ENCODE measurements around the gene DTWD2. TPM values are rescaled to one million over a fixed set of nuclear protein-coding genes. Genes with fewer than 3 reads are reported as not detected.

The DTWD2 gene
- 10 to 100 TPM; 11.9 to 12.4 TPM for total RNA-seq
- long read RNA-seq, transcript DTWD2-203 (6 exons, 2,307 nt), result major isoform, 17 of 20 reads
- long read RNA-seq, partial matches to known transcripts, result 0 of 20 reads
- long read RNA-seq, other reads (novel, unspliced or antisense), result 3 of 20 reads

DNA sequence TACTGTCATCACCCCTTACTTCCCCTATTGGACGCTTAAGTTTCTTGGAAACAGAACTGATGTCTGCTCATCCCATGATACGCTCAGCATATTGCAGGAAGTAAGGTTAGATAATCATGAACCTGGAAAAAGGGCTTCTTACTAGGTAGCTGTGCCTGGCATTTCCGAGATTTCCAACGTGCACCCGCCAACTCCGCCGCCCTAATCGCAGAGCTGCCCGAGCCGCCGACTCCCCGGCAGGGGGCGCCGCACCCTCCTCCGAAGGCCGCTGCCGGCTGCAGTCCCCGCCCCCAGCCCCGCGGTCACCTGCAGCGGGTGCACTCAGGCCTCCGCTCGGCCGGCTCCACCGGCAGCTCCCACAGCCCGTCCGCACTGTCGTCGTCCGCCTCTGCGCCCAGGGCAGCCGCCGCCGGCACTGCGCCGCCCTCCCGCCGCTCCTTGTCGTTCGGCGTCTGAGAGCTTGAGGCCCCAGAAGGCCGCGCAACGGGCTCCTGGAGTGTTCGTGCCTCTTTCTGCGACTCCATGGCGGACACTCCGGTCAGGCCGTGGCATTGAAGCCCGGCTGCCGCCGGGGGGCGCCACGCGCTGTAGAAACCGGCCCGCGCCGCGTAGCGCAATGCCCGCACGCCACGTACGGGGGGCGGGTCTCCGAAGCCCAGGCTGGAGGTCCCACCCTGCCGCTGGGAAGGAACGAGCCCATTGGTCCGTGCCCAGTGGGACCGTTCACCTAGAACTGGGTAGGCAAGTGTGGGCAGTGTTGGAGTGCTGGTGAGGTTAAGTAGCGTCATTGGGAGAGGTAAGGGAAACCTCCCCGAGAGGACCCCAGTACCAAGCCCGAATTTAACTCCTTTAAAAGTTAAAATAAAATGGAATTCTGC, at the start of gene DTWD2:
Gene DTWD2 (minus strand): TSS at position 560 of the 878 bp plus-strand sequence. CDS start 36 bp downstream, at position 524.
- intact Hi-C loops (cut with DNase I, micrococcal nuclease), result loop anchor here in 1 of 2 donors (5.0 kb wide), 1 partner anchor 424 kb away; no protein-coding TSS in a partner anchor
- DNase-seq, result peak; percentile 95
- peak; percentile 94 for ATAC-seq

DNA sequence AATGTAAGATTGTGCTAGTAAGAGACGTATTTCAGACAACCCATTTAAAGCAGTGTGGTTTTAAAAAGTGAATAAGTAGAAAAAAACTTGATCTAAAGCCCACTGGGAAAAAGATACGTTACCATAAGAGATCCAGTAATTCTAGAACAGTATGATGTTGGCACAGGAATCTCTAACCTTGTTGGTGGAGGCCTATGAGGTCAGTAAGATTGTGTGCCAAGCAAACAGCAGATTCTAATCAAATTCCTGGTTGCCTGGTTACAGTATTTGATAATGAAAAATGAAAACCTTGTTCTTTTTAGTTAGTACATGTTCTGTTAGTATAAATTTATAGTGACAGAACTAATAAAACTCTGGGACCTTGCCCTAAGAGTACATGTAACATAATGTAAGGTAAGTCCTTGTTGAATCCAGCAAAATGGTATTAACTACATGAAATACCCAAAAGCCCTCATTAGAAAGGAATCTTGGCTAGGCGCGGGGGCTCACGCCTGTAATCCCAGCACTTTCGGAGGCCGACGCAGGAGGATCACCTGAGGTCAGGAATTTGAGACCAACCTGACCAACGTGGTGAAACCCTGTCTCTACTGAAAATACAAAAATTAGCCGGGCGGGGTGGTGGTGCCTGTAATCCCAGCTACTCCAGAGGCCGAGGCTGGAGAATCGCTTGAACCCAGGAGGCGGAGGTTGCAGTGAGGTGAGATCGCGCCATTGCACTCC, 49.3 kb upstream of the DTWD2 start:
- no peak for DNase-seq
- ATAC-seq, result peak; percentile 57
- intact Hi-C loops (cut with DNase I, micrococcal nuclease), result no loop called here

- no peak for DNase-seq
- ATAC-seq, result peak; percentile 46
- intact Hi-C loops (cut with DNase I, micrococcal nuclease), result no loop called here
These were observed 47.9 kb upstream of the DTWD2 start for GRCh38 chr5:119036101-119036762.

GRCh38 chr5:119033135-119033534, 44.8 kb upstream of the DTWD2 start:
- ATAC-seq, result no peak

GRCh38 chr5:119032656-119033055, 44.3 kb upstream of the DTWD2 start:
- no peak for DNase-seq
- intact Hi-C loops (cut with DNase I, micrococcal nuclease), result no loop called here
- no peak for ATAC-seq

More at GRCh38 chr5:119033135-119033534, 44.8 kb upstream of the DTWD2 start:
- intact Hi-C loops (cut with DNase I, micrococcal nuclease), result no loop called here
- DNase-seq, result no peak

DNA sequence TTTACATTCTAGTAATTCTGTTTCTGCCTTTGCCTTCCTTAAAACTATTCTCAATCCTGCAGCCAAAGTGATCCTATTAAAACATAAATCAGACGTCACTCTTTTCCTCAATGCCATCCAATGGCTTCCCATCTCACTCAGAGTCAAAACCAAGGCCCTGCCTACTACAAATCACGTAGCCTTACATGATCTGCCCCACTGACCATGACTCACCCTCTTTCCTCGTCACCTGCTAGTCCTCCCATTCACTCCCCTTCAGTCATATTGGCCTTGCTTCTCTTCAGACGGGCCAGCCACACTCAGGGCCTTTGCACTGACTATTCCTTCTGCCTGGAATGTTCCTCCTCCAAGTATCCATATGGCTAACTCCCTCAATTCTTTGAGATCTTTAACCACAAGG, 43.6 kb upstream of the DTWD2 start:
- no peak for DNase-seq
- no peak for ATAC-seq
- intact Hi-C loops (cut with DNase I, micrococcal nuclease), result no loop called here

- no peak for DNase-seq
- ATAC-seq, result no peak
- intact Hi-C loops (cut with DNase I, micrococcal nuclease), result no loop called here
These were observed 42.9 kb upstream of the DTWD2 start for GRCh38 chr5:119031011-119031886.

DNA sequence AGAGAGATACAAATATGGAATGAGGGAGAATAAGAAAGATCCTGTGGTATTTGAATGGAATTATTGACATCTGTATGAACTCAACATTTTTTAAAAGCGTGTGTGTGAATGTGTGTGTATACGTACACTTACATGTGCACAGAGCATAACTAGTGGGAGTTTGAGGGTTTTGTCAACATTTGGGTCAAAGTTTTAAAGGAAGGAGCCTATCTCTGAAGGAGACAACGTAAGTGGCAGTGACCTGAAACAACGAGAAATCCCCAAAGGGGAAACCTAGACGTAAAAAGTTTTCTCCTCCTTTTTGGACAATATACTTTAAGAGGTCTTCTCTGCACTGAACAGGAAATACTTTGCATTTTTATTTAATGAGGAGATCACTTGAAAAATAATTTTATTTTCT, 40.2 kb upstream of the DTWD2 start:
- no peak for DNase-seq
- no peak for ATAC-seq
- intact Hi-C loops (cut with DNase I, micrococcal nuclease), result no loop called here

DNA sequence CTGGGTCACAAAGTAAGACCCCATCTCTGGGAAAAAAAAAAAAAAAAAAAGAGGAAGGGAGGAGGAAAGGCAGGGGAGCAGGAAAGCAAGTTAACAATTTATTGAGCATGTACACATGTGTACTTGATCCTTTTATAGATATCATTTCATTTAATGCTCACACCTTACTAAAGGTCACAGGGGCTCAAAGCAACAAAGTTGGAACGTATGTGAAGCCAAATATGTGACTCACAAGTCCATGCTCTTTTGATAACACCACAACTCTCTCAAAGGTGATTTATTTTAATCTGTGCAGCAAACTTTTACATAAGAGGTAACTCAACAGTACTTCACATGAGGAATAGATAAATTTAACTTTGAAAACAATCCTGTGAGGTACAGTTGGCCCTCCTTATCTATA, 34.4 kb upstream of the DTWD2 start:
- peak; percentile 81 for ATAC-seq
- intact Hi-C loops (cut with DNase I, micrococcal nuclease), result no loop called here
- DNase-seq, result no peak

DNA sequence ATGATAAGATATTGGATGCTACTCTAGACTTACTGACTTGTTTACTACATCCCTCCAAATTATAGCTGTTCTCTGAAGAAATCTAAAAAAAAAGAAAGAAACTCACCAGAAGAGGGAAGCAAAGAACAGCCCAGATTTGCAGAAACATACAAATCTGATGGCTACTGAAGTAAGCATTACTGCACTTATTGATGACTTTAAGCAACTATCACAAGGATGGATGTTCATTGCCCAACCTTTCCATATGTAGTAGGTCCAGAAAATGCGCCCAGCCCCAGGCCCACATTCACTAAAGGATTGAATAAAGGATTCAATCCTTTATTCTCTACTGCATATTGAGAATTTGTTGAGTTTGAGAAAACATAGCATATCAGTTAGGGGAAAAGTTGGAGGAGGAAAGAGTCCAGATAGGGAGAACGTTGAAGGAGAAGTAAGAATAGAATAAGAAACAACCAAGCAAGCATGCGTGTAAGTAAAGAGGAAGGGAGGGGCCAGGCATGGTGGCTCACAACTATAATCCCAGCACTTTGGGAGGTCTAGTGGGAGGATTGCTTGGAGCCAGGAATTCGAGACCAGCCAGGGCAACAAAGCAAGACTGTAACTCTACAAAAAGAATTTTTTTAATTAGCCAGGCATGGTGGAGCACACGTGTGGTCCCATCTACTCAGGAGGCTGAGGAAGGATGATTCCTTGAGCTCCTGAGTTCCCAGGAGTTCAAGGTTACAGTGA, 33.8 kb upstream of the DTWD2 start:
- peak; percentile 69 for ATAC-seq
- intact Hi-C loops (cut with DNase I, micrococcal nuclease), result no loop called here
- no peak for DNase-seq

GRCh38 chr5:119021149-119021732, 32.9 kb upstream of the DTWD2 start:
- ATAC-seq (no peak), DNase-seq (no peak)
- intact Hi-C loops (cut with DNase I, micrococcal nuclease), result no loop called here

DNA sequence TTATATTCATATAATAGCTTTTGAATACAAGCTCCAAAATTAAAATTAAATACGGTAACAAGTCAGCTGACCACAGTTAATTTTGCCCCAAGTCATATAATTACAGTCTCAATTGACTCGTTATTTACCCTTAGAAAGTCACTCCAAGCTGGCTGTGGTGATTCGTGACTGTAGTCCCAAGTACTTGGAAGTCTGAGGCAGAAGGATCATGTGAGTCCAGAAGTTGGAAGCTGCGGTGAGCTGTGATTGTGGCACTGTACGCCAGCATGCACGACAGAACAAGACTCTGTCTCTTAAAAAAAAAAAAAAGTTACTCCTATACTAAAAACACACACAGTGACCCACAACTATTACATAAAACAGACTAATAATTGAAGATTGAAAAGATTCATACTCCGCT, 31.6 kb upstream of the DTWD2 start:
- no peak for ATAC-seq
- intact Hi-C loops (cut with DNase I, micrococcal nuclease), result no loop called here

GRCh38 chr5:119019501-119019900, 31.2 kb upstream of the DTWD2 start:
- no peak for DNase-seq
- intact Hi-C loops (cut with DNase I, micrococcal nuclease), result no loop called here
- no peak for ATAC-seq

More for the DNA sequence above, 31.6 kb upstream of the DTWD2 start:
- DNase-seq, result no peak

DNA sequence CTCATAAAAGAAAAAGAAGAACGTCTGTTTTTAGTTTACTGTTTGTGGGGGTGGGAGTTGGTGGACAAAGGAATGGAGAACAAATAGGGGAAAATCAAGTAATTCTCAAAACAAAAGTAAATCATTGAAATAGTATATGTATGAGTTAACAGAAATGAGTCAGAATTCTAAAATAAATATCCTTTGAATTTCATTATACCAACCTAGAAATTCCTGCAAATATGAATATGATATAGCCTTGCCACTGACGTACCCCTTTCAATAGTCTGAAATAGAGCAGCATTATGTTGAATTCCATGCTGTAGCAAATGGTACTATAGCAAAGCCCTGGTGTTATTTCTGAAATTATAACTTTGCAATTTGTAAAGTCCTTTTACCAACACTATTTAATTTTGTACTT, 29.6 kb upstream of the DTWD2 start:
- ATAC-seq (no peak), DNase-seq (no peak)
- intact Hi-C loops (cut with DNase I, micrococcal nuclease), result no loop called here

DNA sequence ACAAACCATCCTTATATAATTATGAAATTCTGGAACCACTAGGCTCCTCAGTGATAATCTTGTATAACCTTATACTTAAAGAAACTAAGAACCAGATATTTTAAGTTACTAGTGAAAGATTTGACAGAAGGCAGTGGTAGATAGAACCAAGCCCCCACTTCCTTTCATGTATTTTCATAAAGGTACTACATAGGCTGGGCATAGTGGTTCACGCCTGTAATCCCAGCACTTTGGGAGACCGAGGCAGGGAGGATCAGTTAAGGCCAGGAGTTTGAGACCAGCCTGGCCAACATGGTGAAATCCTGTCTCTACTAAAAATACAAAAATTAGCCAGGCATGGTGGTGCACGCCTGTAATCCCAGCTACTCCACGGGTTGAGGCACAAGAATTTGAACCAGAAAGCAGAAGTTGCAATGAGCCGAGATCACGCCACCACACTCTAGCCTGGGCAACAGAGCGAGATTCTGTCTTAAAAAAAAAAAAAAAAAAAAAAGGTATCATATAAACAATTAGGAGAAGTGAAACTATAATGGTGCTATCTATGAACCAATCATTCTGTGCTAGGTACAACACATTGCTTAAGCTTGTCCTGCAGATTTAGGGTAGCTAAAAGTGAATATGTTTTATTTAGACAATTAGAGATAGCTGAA, 27.9 kb upstream of the DTWD2 start:
- no peak for DNase-seq
- intact Hi-C loops (cut with DNase I, micrococcal nuclease), result no loop called here
- ATAC-seq, result no peak

DNA sequence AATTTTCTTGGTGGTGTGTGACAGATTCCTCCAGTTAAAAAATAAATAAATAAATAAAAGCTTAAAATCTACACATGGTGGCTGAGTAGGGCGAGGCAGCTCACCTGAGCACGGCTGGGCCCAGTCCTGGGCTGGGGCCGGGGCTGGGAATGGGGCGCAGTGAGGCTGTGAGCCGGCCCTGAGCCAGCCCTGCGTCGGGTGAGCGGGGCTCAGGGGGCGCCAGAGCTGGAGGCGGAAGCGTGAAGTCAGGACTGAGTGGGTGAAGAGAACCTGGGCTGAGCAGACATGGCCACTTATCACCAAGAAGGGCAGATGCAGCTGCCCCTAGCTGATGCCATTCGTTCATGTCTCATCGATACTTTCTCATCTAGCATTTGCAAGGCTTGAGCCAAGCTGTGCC, 22.8 kb upstream of the DTWD2 start:
- intact Hi-C loops (cut with DNase I, micrococcal nuclease), result no loop called here
- DNase-seq, result no peak
- ATAC-seq, result no peak

DNA sequence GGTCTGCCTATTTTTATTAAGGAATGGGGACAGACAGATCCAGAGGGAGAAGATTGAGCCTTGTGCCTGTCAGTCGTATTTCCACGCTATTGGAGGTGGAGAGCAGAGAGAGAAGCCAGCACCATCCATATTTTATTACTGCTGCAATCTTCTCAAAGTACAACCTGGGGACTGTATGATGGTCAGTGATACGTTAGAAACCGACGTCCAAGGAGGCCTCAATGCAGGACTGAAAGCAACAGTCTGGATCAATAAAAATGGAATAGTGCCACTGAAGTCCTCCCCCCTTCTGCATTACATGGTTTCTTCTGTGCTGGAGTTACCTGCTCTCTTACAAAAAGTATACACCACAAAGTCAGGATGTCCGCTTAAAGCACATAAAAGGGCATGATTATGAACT, 21.9 kb upstream of the DTWD2 start:
- DNase-seq, result no peak
- ATAC-seq, result no peak
- intact Hi-C loops (cut with DNase I, micrococcal nuclease), result no loop called here
